HG03565 (cell line): Measurements from ENCODE around the gene CD200R1.
A peak's percentile ranks its signal among the peaks of the same experiment; 100 is the strongest.

Experiments
- ATAC-seq: cut with Tn5 transposase; IDR thresholded peaks from one replicate; pipeline ENCODE4 v1.9.1; 2021; ENCODE audit warnings: mild to moderate bottlenecking, moderate library complexity; ENCODE audit not compliant: unreplicated experiment

The CD200R1 gene

GRCh38 chr3:112894258-112894657 lies 80.6 kb downstream of the CD200R1 start:
- no peak for ATAC-seq

GRCh38 chr3:112889357-112889756 lies 85.5 kb downstream of the CD200R1 start:
- no peak for ATAC-seq

GRCh38 chr3:112888381-112889085 lies 86.4 kb downstream of the CD200R1 start:
- no peak for ATAC-seq

GRCh38 chr3:112884678-112885290 lies 90.1 kb downstream of the CD200R1 start:
- ATAC-seq = no peak

GRCh38 chr3:112881891-112882290 lies 93.0 kb downstream of the CD200R1 start:
- no peak for ATAC-seq

- no peak for ATAC-seq
These were observed 99.3 kb downstream of the CD200R1 start for GRCh38 chr3:112875561-112875960.

GRCh38 chr3:112874725-112875124 lies 100.2 kb downstream of the CD200R1 start:
- ATAC-seq = peak; percentile 54

GRCh38 chr3:112873632-112874031 lies 101.3 kb downstream of the CD200R1 start:
- peak; percentile 67 for ATAC-seq

- ATAC-seq = no peak
These were observed 103.2 kb downstream of the CD200R1 start for GRCh38 chr3:112871735-112872134.
